IMR-90 (cell line): Measurements from ENCODE around the gene ETV4. TPM values are rescaled to one million over a fixed set of nuclear protein-coding genes. Genes with fewer than 3 reads are reported as not detected.

Source experiments
- ATAC-seq: fragments of 200-7000 bp; cut with Tn5 transposase; 2 replicates; pipeline ENCODE4 v1.9.1; 2020; ENCODE audit warnings: low read depth, mild to moderate bottlenecking, moderate library complexity
- BruUV-seq: library from RNA; stranded (reverse); fragments of 400-500 nt; replicated peaks from 2 replicates; lab custom pipeline; 2021; lab: Mats Ljungman, UMichigan
- CTCF ChIA-PET: fragments of 300-600 bp; formaldehyde crosslinking; extraction: SDS; loops from one replicate; lab custom pipeline; 2021; ENCODE audit warnings: antibody characterized with exemption; lab: Yijun Ruan, JAX
- POLR2A ChIA-PET: fragments of 300-600 bp; sonication (Branson Sonifier 250); formaldehyde crosslinking; loops from one replicate; lab custom pipeline; 2022; ENCODE audit warnings: antibody characterized with exemption; ENCODE audit not compliant: unreplicated experiment; lab: Charles Lee
- DNase-seq: peaks from one replicate; pipeline ENCODE4 v3.0.0; 2013
- H2AFZ ChIP-seq: replicated peaks from 2 replicates; pipeline ENCODE3; 2013; ENCODE audit warnings: low read length, mild to moderate bottlenecking; ENCODE audit not compliant: poor library complexity
- H2AK5ac ChIP-seq: 2 replicates; pipeline ENCODE4 v1.6.1; 2013; ENCODE audit warnings: low read depth, low read length, inconsistent platforms
- H2AK9ac ChIP-seq: replicated peaks from 2 replicates; pipeline ENCODE3; 2013; ENCODE audit warnings: mild to moderate bottlenecking, low read depth, low read length, moderate library complexity; ENCODE audit not compliant: poor library complexity
- H2BK120ac ChIP-seq: 2 replicates; pipeline ENCODE4 v1.6.1; 2013; ENCODE audit warnings: low read depth, low read length, inconsistent platforms
- H2BK15ac ChIP-seq: 3 replicates; pipeline ENCODE4 v1.6.1; 2013; ENCODE audit warnings: low read depth, low read length, inconsistent platforms
- H2BK20ac ChIP-seq: 2 replicates; pipeline ENCODE4 v1.6.1; 2013; ENCODE audit warnings: low read depth, mild to moderate bottlenecking, inconsistent platforms, low read length, moderate library complexity
- H2BK5ac ChIP-seq: 2 replicates; pipeline ENCODE4 v1.6.1; 2013; ENCODE audit warnings: mild to moderate bottlenecking, low read depth, low read length, inconsistent platforms; ENCODE audit not compliant: poor library complexity, severe bottlenecking
- H3K14ac ChIP-seq: replicated peaks from 2 replicates; pipeline ENCODE4 v1.6.1; 2013; ENCODE audit warnings: low read depth, low read length, inconsistent platforms
- H3K18ac ChIP-seq: 2 replicates; pipeline ENCODE4 v1.6.1; 2013; ENCODE audit warnings: low read depth, low read length, control low read depth
- H3K23ac ChIP-seq: 2 replicates; pipeline ENCODE4 v1.6.1; 2013; ENCODE audit warnings: low read depth, low read length, inconsistent platforms
- H3K27ac ChIP-seq: 2 replicates; pipeline ENCODE4 v1.5.1; 2013; ENCODE audit warnings: mild to moderate bottlenecking, control low read depth, low read length; ENCODE audit not compliant: insufficient read depth
- H3K27me3 ChIP-seq: 2 replicates; pipeline ENCODE4 v1.6.1; 2013; ENCODE audit warnings: low read length; ENCODE audit not compliant: control insufficient read depth, insufficient read depth
- H3K36me3 ChIP-seq: 2 replicates; pipeline ENCODE4 v1.6.1; 2013; ENCODE audit warnings: low read length, mixed read lengths; ENCODE audit not compliant: control insufficient read depth, insufficient read depth
- H3K4ac ChIP-seq: 2 replicates; pipeline ENCODE4 v1.6.1; 2013; ENCODE audit warnings: low read depth, low read length, inconsistent platforms
- H3K4me1 ChIP-seq: 2 replicates; pipeline ENCODE4 v1.6.1; 2013; ENCODE audit warnings: low read length, mixed read lengths; ENCODE audit not compliant: control insufficient read depth, insufficient read depth
- H3K4me2 ChIP-seq: 2 replicates; pipeline ENCODE4 v1.6.1; 2013; ENCODE audit warnings: low read depth, mild to moderate bottlenecking, control low read depth, low read length, moderate library complexity
- H3K4me3 ChIP-seq: 2 replicates; pipeline ENCODE4 v1.5.1; 2013; ENCODE audit warnings: low read depth, mild to moderate bottlenecking, control low read depth, low read length, moderate library complexity; ENCODE audit not compliant: insufficient read depth
- H3K56ac ChIP-seq: 2 replicates; pipeline ENCODE4 v1.6.1; 2013; ENCODE audit warnings: low read length, inconsistent platforms; ENCODE audit not compliant: insufficient read depth; ENCODE audit errors: extremely low read depth
- H3K79me1 ChIP-seq, 2 experiments: 2 replicates each; pipeline ENCODE4 v1.6.1; 2013; ENCODE audit warnings: low read length in 2 of 2, inconsistent platforms in 1 of 2, low read depth in 1 of 2
- H3K9ac ChIP-seq: 2 replicates; pipeline ENCODE4 v1.6.1; 2013; ENCODE audit warnings: low read depth, low read length, control low read depth
- H3K9me1 ChIP-seq: 2 replicates; pipeline ENCODE4 v1.6.1; 2013; ENCODE audit warnings: low read length, inconsistent platforms; ENCODE audit not compliant: insufficient read depth
- H3K9me3 ChIP-seq: 2 replicates; pipeline ENCODE4 v1.6.1; 2013; ENCODE audit warnings: low read length; ENCODE audit not compliant: control insufficient read depth, insufficient read depth
- H4K20me1 ChIP-seq: 2 replicates; pipeline ENCODE4 v1.6.1; 2013; ENCODE audit warnings: low read length, inconsistent platforms; ENCODE audit not compliant: insufficient read depth
- H4K5ac ChIP-seq: 2 replicates; pipeline ENCODE4 v1.6.1; 2013; ENCODE audit warnings: mild to moderate bottlenecking, low read depth, low read length, control low read depth
- H4K8ac ChIP-seq, 2 experiments: 2 replicates each; pipeline ENCODE4 v1.6.1; 2013; ENCODE audit warnings: low read depth in 2 of 2, low read length in 2 of 2, control low read depth in 1 of 2, inconsistent platforms in 1 of 2
- H4K91ac ChIP-seq: 2 replicates; pipeline ENCODE4 v1.6.1; 2013; ENCODE audit warnings: low read depth, low read length, inconsistent platforms; ENCODE audit not compliant: insufficient read depth
- FOS ChIP-seq: fragments of 150-350 bp; IDR thresholded peaks from 2 replicates; pipeline ENCODE4 v1.6.1; 2016; ENCODE audit warnings: low read depth, low read length
- MAFK ChIP-seq: IDR thresholded peaks from 2 replicates; pipeline ENCODE4 v1.6.1; 2012; ENCODE audit warnings: low read depth, low read length, improper control_type of control experiment
- POLR2A ChIP-seq: IDR thresholded peaks from 2 replicates; pipeline ENCODE4 v1.6.1; 2012; ENCODE audit warnings: mild to moderate bottlenecking, low read depth, low read length
- RFX5 ChIP-seq: IDR thresholded peaks from 2 replicates; pipeline ENCODE4 v1.8.0; 2012; ENCODE audit warnings: low read depth, mild to moderate bottlenecking, low read length, moderate library complexity
- SMC3 ChIP-seq: fragments of 150-350 bp; IDR thresholded peaks from 2 replicates; pipeline ENCODE4 v1.6.1; 2016; ENCODE audit warnings: low read depth, mild to moderate bottlenecking, antibody characterized with exemption, low read length, moderate library complexity
- USF2 ChIP-seq: fragments of 150-350 bp; IDR thresholded peaks from 2 replicates; pipeline ENCODE4 v1.6.1; 2017; ENCODE audit warnings: mild to moderate bottlenecking, antibody characterized with exemption, low read length, low read depth
- WGBS, 2 experiments: methylation state at CpG; one replicate each; pipeline versions ENCODE4 v1.1.5 to v1.1.7; 2013; ENCODE audit warnings: missing lambda C conversion rate in 2 of 2; ENCODE audit not compliant: insufficient read length in 1 of 2; ENCODE audit errors: extremely low coverage in 2 of 2; 5-methylcytosine and 5-hydroxymethylcytosine counted together
- dilution Hi-C: fragments of 300-500 bp; cut with HindIII; formaldehyde crosslinking; loops from one replicate; pipeline ENCODE4 v1.14.3; 2018; ENCODE audit warnings: low sequenced_read_pairs; ENCODE audit not compliant: unreplicated experiment
- in situ Hi-C: fragments of 300-500 bp; cut with MboI; formaldehyde crosslinking; loops from 3 replicates; pipeline ENCODE4 v1.14.3; 2019; ENCODE audit warnings: low sequenced_read_pairs, inconsistent platforms, mixed read lengths
- intact Hi-C: fragments of 100-400 bp; cut with micrococcal nuclease; formaldehyde crosslinking; loops from 2 replicates; pipeline ENCODE4 v1.10.0; 2022
- polyA plus RNA-seq, 3 experiments: library from polyadenylated mRNA; depleted of rRNA; stranded (reverse); fragments of >200 nt; gene quantifications; 2 replicates each; pipeline ENCODE4 v1.2.3, GENCODE V29; 2012; ENCODE audit warnings: low replicate concordance in 1 of 3
- total RNA-seq: library from RNA; depleted of rRNA; stranded (reverse); fragments of >200 nt; gene quantifications from 2 replicates; pipeline ENCODE4 v1.2.3, GENCODE V29; 2012

The ETV4 gene
- total and polyA plus RNA-seq, 2 of the 4 experiments (the other 2 are of a cell fraction) = 4.3 to 13.2 TPM

- Histone ChIP-seq H3K4me1 (peaks cover 18% of the 10 kb centered on the region), H2BK15ac (no peak overlapping the region), H3K4ac (peak overlapping the region; percentile 18; the same call in 1 of the 2 replicates), H2BK5ac (no peak overlapping the region), H3K4me2 (no peak overlapping the region), H3K9me1 (peaks cover 6% of the 10 kb centered on the region; the same call in 1 of the 2 replicates), H4K91ac (no peak overlapping the region; the same call in 1 of the 2 replicates), H3K14ac (no peak overlapping the region; the same call in 1 of the 2 replicates), H2AFZ (peak overlapping the region; percentile 18), H3K9ac (no peak overlapping the region), H4K20me1 (no peaks in the 10 kb centered on the region), H2AK9ac (peak overlapping the region; percentile 66), H3K23ac (no peak overlapping the region), H3K36me3 (no peaks in the 10 kb centered on the region), H3K9me3 (no peaks in the 10 kb centered on the region), H3K79me1 (no peaks in the 10 kb centered on the region), H2BK120ac (peak overlapping the region; percentile 28; the same call in 1 of the 2 replicates), H4K5ac (no peak overlapping the region), H2BK20ac (0 out of 2 replicates have a peak overlapping the region, but pooled peaks have one; percentile 24), H4K8ac (no peak overlapping the region), H3K27ac (no peak overlapping the region), H3K56ac (no peak overlapping the region), H3K18ac (no peak overlapping the region), H3K27me3 (no peaks in the 10 kb centered on the region), H3K4me3 (no peak overlapping the region), H2AK5ac (peak overlapping the region; percentile 18; the same call in 1 of the 2 replicates)
- ChIA-PET CTCF (interaction anchor here (1.0 kb wide), 1 partner anchor 11 kb away, joined by 3 read pairs; no protein-coding TSS in a partner anchor), POLR2A (no interaction called here)
- TF ChIP-seq MAFK = no peak
- no peak for TF ChIP-seq POLR2A
- no peak for TF ChIP-seq SMC3
- TF ChIP-seq USF2 = no peak
- TF ChIP-seq RFX5 = no peak
- TF ChIP-seq FOS = no peak
- DNase-seq (no peak), ATAC-seq (no peak)
- intact Hi-C loops (no loop called here), in situ Hi-C loops (no loop called here), dilution Hi-C loops (no loop called here)
- no CpG with 5 or more reads among the region's 2 CpGs for WGBS, 2 experiments
- no TSS peak for BruUV-seq
Observed at GRCh38 chr17:43588121-43588520, 42.0 kb upstream of the ETV4 start.
